Right ventricle myocardium inferior (tissue), 1 donor: Measurements from ENCODE around the gene LZTS2. TPM values are rescaled to one million over a fixed set of nuclear protein-coding genes. Genes with fewer than 3 reads are reported as not detected.
A peak's percentile ranks its signal among the peaks of the same experiment; 100 is the strongest.
"Not testable (repeated sequence)": the region's sequence is repeated elsewhere in the genome, so short reads cannot be mapped to it uniquely, and the experiment has no call there.

Source experiments
- ATAC-seq: fragments of 200-7000 bp; cut with Tn5 transposase; one replicate; pipeline ENCODE4 v1.9.1; 2020; ENCODE audit warnings: mild to moderate bottlenecking, moderate library complexity
- DNase-seq: peaks from one replicate; pipeline ENCODE4 v3.0.0; 2021; ENCODE audit errors: missing footprints
- intact Hi-C: fragments of 100-400 bp; cut with DNase I; formaldehyde crosslinking; loops from one replicate; pipeline ENCODE4 v1.11.0; 2022
- long read RNA-seq: library from polyadenylated mRNA; unstranded; transcript quantifications from one replicate; pipeline ENCODE4 v2.0.0, GENCODE V29; 2021
- total RNA-seq: library from RNA; stranded (reverse); fragmentation: NEBNext Ultra II Directional; extraction: Animal tissue kit (Norgen Biotek cat#: 25700); gene quantifications from one replicate; pipeline ENCODE4 v1.2.1, GENCODE V29; 2021
- donor health status: DM: no; HTN: yes; CAD: no; lungs with severe emphysema.

Gene LZTS2, protein sequence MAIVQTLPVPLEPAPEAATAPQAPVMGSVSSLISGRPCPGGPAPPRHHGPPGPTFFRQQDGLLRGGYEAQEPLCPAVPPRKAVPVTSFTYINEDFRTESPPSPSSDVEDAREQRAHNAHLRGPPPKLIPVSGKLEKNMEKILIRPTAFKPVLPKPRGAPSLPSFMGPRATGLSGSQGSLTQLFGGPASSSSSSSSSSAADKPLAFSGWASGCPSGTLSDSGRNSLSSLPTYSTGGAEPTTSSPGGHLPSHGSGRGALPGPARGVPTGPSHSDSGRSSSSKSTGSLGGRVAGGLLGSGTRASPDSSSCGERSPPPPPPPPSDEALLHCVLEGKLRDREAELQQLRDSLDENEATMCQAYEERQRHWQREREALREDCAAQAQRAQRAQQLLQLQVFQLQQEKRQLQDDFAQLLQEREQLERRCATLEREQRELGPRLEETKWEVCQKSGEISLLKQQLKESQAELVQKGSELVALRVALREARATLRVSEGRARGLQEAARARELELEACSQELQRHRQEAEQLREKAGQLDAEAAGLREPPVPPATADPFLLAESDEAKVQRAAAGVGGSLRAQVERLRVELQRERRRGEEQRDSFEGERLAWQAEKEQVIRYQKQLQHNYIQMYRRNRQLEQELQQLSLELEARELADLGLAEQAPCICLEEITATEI
- total RNA-seq: 43.4 TPM
- long read RNA-seq, full-length matches to known transcripts: 16 of 91 reads
- long read RNA-seq, partial matches to known transcripts: 6 of 91 reads
- long read RNA-seq, other reads (novel, unspliced or antisense): 69 of 91 reads

DNA sequence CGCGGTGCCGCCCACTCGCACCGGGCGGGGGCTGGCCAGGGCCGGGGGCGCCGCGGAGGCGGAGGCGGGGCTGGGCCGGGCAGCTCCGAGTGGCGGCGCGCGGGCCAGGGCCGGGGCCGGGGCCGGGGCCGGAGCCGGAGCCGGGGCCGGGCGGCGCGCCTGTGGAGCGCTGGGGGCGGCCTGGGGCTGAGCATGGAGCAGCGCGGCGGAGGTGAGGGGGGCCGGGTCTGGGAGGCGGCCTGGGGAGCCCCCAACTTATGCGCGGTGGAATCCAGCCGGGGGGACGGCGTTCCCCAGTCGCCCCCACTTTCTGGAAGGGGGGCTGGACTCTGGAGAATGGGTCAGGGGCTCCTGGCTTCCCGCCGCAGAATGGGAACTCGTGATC lies at the start of gene LZTS2:
Gene LZTS2, plus strand, starts transcription at position 67 of the 385 bp plus-strand sequence. CDS start 2,731 bp downstream, outside the sequence.
- ATAC-seq (no peak), DNase-seq (no peak)
- intact Hi-C loops: loop anchor here (1.0 kb wide), 1 partner anchor 13 kb away; no protein-coding TSS in a partner anchor

DNA sequence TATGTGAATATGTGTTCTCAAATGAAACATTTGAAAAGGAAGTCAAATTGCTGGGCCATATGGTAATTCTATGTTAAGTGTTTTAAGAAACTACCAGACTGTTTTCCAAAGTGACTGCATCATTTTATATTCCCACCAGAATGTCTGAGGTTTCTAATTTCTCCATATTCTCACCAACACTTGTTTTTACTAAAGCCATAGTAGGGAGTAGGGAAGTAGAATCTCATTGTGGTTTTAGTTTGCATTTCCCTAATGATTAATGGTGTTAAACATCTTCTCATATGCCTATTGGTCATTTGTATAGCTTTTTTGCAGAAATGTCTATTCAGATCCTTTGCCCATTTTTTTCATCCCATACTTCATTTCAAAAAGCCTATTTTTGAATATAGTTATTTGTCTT lies 39.4 kb upstream of the LZTS2 start:
- intact Hi-C loops: no loop called here
- ATAC-seq (no peak), DNase-seq (no peak)

DNA sequence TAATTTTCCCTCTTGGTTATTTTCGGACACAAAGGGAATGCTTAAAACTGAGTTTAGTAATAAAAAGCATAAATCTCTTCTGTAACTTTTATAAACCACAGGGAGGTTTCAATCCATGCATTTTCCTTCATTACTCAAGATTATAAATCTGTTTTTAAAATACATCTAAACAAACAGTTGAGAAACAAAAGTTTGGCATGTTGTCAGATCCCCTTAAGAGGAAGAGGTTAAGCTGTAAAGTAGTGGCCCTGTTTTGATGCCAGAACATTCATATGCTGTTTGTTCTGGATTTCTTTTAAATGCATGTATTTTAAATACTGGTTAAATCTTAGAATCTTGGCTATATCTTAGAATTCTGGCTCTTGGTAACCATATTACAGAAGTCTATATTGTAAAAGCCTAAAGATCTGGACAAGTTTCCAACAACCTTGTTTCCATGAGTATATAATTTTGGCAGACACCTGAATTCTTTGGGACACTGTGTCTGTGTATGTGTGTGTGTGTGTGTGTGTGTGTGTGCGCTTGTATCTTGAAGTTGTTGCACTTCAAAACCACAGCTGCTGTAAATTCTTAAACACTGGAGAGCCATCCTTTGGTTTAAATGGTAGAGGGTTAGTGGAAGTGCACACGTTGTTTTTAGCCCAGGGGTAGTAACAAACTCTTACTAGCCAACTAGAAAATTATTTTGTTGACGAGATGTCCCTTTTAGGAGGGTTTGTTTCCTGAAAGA lies 37.1 kb upstream of the LZTS2 start:
- no peak for ATAC-seq
- no peak for DNase-seq
- intact Hi-C loops: no loop called here

DNA sequence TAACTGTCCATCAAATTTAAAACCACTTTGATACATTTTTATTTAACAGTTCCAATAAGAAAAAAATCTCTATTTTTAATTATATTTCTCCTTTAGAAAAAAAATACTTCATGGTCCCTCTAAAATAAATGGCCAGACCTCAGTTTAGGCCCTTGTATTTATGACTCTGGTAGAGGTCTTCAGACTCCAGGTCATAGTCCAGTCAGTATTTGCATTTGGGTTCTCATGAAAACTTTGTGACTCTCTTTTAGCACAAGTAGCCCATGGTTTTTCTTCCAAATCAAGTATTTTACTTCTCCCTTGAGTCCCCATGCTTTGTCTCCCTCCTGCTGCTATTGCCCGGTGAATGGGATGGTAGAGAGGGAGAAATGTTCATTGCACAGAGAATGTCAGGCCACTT lies 35.8 kb upstream of the LZTS2 start:
- intact Hi-C loops: no loop called here
- no peak for ATAC-seq
- no peak for DNase-seq

DNA sequence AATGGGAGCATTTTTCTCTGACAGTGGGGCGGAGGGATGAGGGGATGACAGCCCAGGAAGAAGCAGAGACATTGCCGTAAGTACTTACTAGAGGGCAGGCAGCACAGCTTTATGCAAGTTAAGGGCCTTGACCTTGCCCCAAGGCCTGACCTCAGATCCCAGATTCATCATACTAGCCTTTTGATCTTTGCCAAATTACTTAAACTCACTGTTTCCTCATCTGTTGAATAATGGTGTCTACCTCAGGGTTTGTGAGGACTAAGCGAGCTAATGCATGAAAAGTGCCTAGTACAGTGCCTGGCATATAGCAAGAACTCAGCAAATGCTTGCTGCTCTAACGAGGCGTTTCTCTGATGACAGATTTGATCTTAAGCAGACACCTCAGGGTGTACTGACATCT lies 33.8 kb upstream of the LZTS2 start:
- intact Hi-C loops: no loop called here
- ATAC-seq (no peak), DNase-seq (no peak)

DNA sequence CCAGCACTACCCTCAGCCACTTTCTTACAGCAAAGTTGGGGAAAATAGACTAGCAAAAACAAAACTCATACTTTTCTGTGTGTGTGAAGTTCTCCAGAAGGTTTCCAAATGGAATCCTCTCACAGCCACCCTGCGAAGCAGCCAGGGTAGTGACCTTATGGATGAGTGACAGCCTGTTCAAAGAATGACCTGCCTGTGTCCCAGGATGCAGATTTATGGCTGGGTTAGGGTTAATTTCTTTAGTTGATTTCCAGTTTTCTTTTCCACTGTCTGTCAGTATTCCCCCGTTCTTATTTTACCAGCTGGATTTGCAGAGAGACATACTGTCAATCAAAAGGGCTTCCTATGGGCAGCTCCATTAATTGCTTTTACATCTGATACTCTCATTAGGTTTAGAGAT lies 32.7 kb upstream of the LZTS2 start:
- no peak for ATAC-seq
- DNase-seq: no peak
- intact Hi-C loops: no loop called here

DNA sequence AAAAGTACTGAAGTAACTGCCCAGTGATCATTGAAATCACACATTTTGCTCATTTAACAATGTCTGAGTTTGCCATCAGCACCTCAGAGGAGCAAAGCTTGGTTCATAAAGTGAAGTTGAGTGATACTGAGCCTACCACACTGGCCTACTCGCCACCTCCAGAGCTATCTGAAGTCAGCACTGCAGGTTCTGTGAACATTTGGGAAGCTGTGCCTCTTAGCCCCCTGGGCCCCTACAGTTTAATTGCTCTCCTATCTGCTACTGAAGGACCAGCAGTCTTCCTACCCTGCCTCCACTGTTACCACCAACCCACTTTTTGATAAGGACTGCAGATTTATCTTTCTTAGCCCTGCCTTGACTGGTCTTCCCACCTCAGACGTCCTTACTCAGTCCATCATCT lies 32.3 kb upstream of the LZTS2 start:
- intact Hi-C loops: no loop called here
- no peak for ATAC-seq

DNA sequence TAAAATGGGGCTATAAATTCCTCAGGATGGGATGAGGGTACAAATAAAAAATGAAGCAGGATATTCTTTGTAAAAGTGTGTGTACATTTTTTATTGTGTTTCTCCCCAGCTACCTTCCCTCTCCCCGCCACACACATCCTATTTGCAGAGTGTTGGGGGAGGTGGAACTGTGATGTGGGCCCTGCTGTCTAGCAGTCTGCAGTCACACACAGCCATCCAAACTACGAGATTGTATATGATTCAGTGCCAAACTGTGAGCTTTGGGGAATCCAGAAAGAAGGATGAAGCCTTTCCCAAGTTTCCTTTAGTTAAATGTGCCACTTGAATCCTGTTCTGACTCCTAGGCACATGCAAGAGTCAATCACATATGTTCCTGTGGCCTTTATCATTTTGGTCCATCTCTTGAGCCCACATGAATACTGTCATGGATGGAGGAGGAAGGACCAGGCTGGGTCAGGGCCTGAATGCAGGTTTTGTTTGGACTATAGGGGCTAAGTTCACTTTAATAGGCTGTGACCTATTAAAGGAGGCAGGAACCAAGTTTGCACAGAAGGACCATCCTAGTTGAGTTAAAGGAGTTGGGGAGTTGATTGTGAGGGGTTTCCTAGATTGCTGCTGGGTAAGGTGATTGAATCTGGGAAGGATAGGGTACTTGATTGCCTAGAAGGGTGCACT lies 31.4 kb upstream of the LZTS2 start:
- intact Hi-C loops: loop anchor here (2.0 kb wide), 1 partner anchor 47 kb away; no protein-coding TSS in a partner anchor
- ATAC-seq (no peak), DNase-seq (no peak)

More for the DNA sequence above, 32.3 kb upstream of the LZTS2 start:
- DNase-seq: no peak

DNA sequence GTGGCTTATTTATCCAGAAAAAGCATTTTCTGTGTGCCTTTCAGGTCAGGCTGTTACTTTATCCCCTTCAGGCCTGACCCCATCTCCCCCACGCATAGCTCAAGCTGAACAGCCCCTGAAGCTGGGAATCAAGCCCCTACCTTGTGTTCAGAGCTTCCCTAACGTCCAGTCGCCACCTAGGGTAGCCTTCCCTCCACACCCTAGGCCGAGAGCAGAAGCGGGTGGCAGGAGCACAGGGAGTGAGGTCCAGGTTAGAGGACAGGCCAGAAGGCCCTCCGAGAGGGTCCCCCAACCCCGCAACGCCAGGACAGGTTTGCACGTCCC lies 30.8 kb upstream of the LZTS2 start:
- ATAC-seq (no peak), DNase-seq (no peak)
- intact Hi-C loops: loop anchor here (2.0 kb wide), 1 partner anchor 46 kb away; no protein-coding TSS in a partner anchor

DNA sequence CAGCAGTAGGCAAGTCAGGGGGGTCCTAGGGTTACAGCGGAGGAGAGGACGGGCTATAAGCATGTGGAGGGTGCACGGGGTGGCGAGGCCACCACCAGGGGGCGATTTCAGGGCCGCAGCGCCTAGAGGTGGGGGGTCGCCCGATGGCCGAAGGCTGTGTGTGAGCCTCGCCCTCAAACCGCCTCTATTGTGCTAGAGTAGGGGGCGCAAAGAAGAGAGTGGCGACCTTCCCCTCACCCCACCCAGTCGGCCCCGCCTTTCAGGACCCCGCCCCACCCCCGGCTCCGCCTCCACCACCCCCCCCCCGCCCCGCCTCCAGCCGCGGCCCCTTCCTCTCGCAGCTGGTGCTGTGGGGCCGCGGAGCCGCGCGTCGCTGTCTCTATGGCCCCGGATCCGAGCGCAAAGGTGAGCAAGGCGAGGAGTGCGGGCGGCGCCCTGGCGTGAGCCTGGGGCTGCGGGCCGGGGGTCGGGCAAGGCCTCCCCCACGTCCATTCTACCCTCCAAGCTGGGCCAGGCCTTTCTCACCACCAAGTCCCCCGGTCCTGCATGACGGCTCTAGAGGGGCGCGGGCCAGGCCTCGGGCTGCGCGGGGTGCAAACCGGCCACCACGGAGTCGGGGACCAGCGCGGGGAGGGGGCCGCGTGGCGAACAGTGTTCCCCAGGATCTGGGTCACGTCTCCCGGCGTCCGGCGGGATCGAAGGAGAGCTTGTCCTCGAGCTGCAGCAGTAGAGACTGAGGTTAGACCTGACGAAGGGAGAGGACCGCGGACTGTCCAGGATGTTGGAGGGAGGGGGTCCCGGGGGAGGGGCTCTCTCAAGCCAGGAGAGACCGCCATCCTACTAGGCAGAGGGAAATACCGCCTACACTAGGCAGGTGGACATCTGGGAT lies 30.2 kb upstream of the LZTS2 start, which contains the start of gene SEMA4G:
Gene SEMA4G, plus strand, starts transcription at position 318 of the 889 bp plus-strand sequence. CDS start 3,409 bp downstream, outside the sequence.
- intact Hi-C loops: loop anchor here (2.0 kb wide), 1 partner anchor 45 kb away; no protein-coding TSS in a partner anchor
- ATAC-seq: peak; percentile 69

DNA sequence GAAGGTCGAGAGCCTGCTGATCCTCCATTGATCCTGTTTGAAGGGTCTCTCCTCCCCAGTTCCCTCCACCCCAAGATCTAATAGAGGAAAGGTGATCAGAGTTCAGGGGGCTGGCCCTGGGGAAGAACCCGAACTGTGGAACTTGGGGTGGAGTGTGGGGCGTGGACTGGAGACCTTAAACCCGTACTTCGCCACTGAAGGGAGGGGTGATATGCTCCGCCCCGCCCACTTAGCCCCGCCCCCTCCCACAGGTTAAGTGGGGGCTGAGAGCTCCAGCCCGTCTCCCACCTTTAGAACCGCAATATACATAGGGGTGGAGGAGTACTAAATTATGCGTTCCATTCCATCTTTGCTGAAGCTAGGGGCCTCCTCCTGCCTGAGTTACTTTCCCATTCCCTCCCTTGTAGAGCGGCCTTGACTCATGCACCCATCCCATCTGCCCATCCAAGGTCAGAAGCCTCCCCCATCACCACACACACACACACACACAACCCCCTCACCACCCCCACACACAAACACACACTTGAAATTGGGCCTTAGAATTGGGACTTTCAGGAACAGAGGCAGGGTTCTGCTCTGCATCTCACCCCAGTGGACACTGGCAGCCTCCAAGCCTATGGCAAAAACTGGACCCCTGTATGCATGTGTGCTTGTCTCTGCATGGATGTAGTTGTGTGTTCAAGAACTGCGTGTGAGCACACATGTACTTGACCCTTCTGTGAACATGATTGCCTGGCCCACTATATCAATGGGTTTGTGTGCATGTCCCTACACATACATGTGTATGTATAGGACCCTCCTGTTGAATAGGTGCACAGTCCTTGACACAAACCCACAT lies 29.3 kb upstream of the LZTS2 start:
- DNase-seq: no peak
- peak; percentile 21 for ATAC-seq
- intact Hi-C loops: no loop called here

More for the DNA sequence above, 30.2 kb upstream of the LZTS2 start, which contains the start of gene SEMA4G:
- peak; percentile 74 for DNase-seq

DNA sequence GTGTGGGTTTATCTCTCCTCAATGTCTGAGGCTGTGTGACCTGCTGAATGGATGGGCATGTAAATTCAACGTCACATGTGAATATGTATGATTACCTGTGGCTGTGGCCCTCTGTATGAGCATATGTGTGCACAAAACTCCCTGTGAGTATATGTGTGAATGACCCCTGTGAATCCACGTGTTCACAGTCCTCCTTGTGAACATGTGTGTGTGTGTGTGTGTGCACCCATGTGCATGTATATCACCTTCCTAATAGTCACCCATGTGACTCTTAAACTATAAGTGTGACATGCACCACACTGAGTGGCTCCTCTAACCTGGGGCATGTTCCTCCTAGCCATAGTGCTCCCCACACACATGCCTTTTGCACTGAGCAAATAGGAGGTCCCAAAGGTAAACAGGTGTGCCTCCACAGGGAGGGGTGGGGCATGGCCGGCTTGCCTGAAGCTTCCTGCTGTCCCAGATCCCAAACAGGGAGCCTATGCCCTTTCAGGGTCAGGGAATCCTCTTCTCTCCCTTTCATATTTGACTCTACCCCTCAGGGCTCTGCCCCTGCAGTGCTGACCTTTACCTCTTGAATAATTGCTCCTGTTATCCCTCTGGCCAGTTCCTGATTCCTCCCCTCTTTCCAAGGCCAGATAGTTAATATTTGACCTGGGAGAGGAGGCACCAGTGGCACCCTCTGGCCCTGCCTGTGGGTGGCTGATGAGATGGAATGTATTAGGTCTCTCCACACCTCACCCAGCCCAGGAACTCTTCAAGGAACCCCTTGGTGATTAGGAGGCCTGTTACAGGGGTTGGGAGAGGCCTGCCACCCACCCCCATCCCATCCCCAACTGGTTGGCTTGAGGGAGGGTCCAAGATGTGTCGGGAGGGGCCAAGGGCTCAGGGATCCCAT lies 28.4 kb upstream of the LZTS2 start:
- no peak for ATAC-seq
- intact Hi-C loops: no loop called here
- no peak for DNase-seq

DNA sequence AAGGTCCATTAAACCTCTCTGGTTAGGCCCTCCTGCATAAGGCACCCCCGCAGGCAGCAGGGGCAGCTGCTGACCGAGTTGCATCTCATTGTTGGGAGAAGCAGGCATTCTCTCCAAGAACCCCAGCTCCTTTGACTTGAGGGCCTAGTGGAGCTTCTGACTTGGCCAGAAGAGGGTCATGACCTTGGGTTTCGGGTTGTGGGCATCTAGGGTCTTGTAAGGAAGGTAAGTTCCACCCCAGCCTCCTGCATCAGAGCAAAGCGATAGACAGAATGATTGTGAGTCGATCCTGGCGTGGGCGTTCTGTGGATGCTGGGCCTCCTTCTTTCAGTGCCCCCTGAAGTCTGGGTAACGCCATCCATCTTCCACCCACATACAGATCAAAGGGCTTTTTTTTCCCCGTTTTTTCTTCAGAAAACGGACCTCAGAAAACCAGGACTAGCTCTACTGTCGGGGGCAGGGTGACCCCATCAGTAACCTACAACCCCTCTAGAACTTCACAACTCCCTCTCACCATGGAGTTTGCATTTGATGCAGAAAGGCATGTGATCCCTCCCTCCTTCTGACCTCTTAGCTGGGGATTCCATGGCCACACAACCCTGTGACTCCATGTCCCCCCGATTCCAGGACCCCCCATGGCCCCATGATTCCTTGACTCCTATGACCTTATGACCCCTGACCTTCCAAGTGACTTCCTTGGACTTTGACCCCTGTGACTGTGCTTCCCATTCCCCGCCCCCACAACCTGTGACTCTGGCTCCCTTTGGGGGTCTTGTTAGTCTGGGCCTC lies 27.3 kb upstream of the LZTS2 start:
- ATAC-seq: no peak
- intact Hi-C loops: no loop called here
- no peak for DNase-seq

DNA sequence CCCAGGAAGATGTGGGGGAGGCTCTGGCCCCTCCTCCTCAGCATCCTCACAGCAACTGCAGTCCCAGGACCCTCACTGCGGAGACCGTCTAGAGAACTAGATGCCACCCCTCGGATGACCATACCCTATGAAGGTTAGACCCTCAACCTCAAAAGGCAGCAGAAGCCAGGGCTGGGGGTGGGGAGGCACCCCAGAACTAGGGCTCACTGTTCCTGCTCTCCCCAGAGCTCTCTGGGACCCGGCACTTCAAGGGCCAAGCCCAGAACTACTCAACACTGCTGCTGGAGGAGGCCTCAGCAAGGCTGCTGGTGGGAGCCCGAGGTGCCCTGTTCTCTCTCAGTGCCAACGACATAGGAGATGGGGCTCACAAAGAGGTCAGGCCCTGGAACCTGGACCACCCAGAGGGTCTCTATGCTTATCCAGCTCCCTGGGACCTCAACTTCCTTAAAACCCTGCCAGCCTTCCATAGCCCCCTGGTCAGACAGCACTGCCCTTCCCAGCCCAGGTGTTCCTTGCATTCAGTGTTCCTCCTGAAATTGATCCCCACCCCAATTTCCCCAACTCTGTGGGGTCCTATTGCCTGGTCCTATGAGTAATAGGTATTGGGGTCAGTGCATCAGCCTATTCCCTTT lies 26.6 kb upstream of the LZTS2 start:
- DNase-seq: no peak
- intact Hi-C loops: no loop called here
- ATAC-seq: no peak

DNA sequence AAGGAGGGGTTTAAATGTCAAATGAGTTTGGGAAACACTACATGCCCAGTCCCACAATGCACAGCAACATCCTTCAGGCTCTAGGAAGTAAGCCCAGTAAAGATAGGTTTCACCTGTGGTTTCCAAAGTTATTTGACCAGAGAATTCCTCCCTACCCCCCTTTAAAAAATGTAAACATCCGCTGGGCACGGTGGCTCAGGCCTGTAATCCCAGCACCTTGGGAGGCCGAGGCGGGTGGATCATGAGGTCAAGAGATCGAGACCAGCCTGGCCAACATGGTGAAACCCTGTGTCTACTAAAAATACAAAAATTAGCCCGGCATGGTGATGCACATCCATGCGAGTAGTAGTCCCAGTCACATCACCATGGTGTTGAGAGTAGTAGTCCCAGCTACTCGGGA lies 24.2 kb upstream of the LZTS2 start:
- DNase-seq, intact Hi-C loops, ATAC-seq: not testable (repeated sequence)
